H9 (cell line): ENCODE measurements around the gene CDH13. TPM values are rescaled to one million over a fixed set of nuclear protein-coding genes. Genes with fewer than 3 reads are reported as not detected.

ENCODE experiments used
- DNase-seq: peaks from one replicate; pipeline ENCODE4 v3.0.0-alpha.2; 2017
- H2AFZ ChIP-seq: one replicate; pipeline ENCODE4 v1.6.1; 2013; ENCODE audit warnings: mild to moderate bottlenecking, low read length, control low read depth, moderate library complexity
- H2AK5ac ChIP-seq: 2 replicates; pipeline ENCODE4 v1.6.1; 2013; ENCODE audit warnings: low read length, control low read depth, mixed read lengths; ENCODE audit not compliant: insufficient read length
- H2BK120ac ChIP-seq: one replicate; pipeline ENCODE4 v1.6.1; 2013; ENCODE audit warnings: low read depth, mild to moderate bottlenecking, low read length, control low read depth, inconsistent platforms; ENCODE audit not compliant: poor library complexity, severe bottlenecking
- H2BK12ac ChIP-seq: 2 replicates; pipeline ENCODE4 v1.6.1; 2013; ENCODE audit warnings: low read length, control low read depth, mixed read lengths, low read depth; ENCODE audit not compliant: insufficient read length
- H2BK15ac ChIP-seq: 2 replicates; pipeline ENCODE4 v1.6.1; 2013; ENCODE audit warnings: low read depth, low read length, control low read depth
- H2BK20ac ChIP-seq: one replicate; pipeline ENCODE4 v1.6.1; 2013; ENCODE audit warnings: low read depth, mild to moderate bottlenecking, low read length, control low read depth, inconsistent platforms; ENCODE audit not compliant: poor library complexity, severe bottlenecking
- H2BK5ac ChIP-seq: 2 replicates; pipeline ENCODE4 v1.6.1; 2013; ENCODE audit warnings: low read length, control low read depth, mixed read lengths; ENCODE audit not compliant: insufficient read length
- H3K14ac ChIP-seq: 2 replicates; pipeline ENCODE4 v1.6.1; 2013; ENCODE audit warnings: low read length, control low read depth; ENCODE audit not compliant: insufficient read depth
- H3K18ac ChIP-seq: 2 replicates; pipeline ENCODE4 v1.6.1; 2013; ENCODE audit warnings: low read depth, mild to moderate bottlenecking, mixed read lengths, low read length, control low read depth; ENCODE audit not compliant: insufficient read length
- H3K23ac ChIP-seq: 2 replicates; pipeline ENCODE4 v1.6.1; 2013; ENCODE audit warnings: low read length, control low read depth, mixed read lengths, low read depth; ENCODE audit not compliant: insufficient read length
- H3K23me2 ChIP-seq: 2 replicates; pipeline ENCODE4 v1.6.1; 2013; ENCODE audit warnings: low read depth, mild to moderate bottlenecking, mixed read lengths, low read length, control low read depth; ENCODE audit not compliant: insufficient read length, poor library complexity, severe bottlenecking
- H3K27ac ChIP-seq: 2 replicates; pipeline ENCODE4 v1.5.1; 2013; ENCODE audit warnings: low read length, control low read depth, mixed read lengths, low read depth; ENCODE audit not compliant: insufficient read length
- H3K27me3 ChIP-seq: 2 replicates; pipeline ENCODE4 v1.6.1; 2013; ENCODE audit warnings: low read length, control low read depth, inconsistent platforms; ENCODE audit not compliant: insufficient read depth
- H3K4ac ChIP-seq: 2 replicates; pipeline ENCODE4 v1.6.1; 2013; ENCODE audit warnings: low read depth, mild to moderate bottlenecking, control low read depth, inconsistent platforms, low read length, moderate library complexity
- H3K4me1 ChIP-seq: 2 replicates; pipeline ENCODE4 v1.6.1; 2013; ENCODE audit warnings: low read length, control low read depth, inconsistent platforms; ENCODE audit not compliant: insufficient read depth
- H3K4me2 ChIP-seq: 2 replicates; pipeline ENCODE4 v1.6.1; 2013; ENCODE audit warnings: low read length, control low read depth, mixed read lengths; ENCODE audit not compliant: insufficient read length, insufficient read depth
- H3K56ac ChIP-seq: 2 replicates; pipeline ENCODE4 v1.6.1; 2013; ENCODE audit warnings: low read depth, mild to moderate bottlenecking, mixed read lengths, low read length, control low read depth; ENCODE audit not compliant: insufficient read length
- H3K79me1 ChIP-seq: 2 replicates; pipeline ENCODE4 v1.6.1; 2013; ENCODE audit warnings: low read depth, mild to moderate bottlenecking, moderate library complexity, low read length, control low read depth, inconsistent platforms; ENCODE audit not compliant: insufficient read depth, poor library complexity, severe bottlenecking
- H3K79me2 ChIP-seq: 2 replicates; pipeline ENCODE4 v1.6.1; 2013; ENCODE audit warnings: low read length, control low read depth, inconsistent platforms; ENCODE audit not compliant: insufficient read depth
- H3K9ac ChIP-seq: 2 replicates; pipeline ENCODE4 v1.6.1; 2013; ENCODE audit warnings: low read length, control low read depth, mixed read lengths; ENCODE audit not compliant: insufficient read length; ENCODE audit errors: extremely low read depth
- H3K9me3 ChIP-seq: one replicate; pipeline ENCODE4 v1.6.1; 2013; ENCODE audit warnings: low read depth, low read length, inconsistent platforms; ENCODE audit not compliant: control insufficient read depth
- H3T11ph ChIP-seq: one replicate; pipeline ENCODE4 v1.6.1; 2013; ENCODE audit warnings: mild to moderate bottlenecking, low read length, control low read depth, inconsistent platforms
- H4K20me1 ChIP-seq: one replicate; pipeline ENCODE4 v1.6.1; 2013; ENCODE audit not compliant: control insufficient read depth, insufficient read length, insufficient read depth
- H4K5ac ChIP-seq: 2 replicates; pipeline ENCODE4 v1.6.1; 2013; ENCODE audit warnings: low read depth, mild to moderate bottlenecking, mixed read lengths, low read length, control low read depth; ENCODE audit not compliant: insufficient read length
- H4K8ac ChIP-seq: replicated peaks from 2 replicates; pipeline ENCODE4 v1.6.1; 2013; ENCODE audit warnings: low read length, control low read depth, mixed read lengths, low read depth; ENCODE audit not compliant: insufficient read length
- H4K91ac ChIP-seq: 2 replicates; pipeline ENCODE4 v1.6.1; 2013; ENCODE audit warnings: low read depth, mild to moderate bottlenecking, moderate library complexity, mixed read lengths, low read length, control low read depth; ENCODE audit not compliant: insufficient read length
- H3K27ac Mint-ChIP-seq, 3 experiments: 2 replicates in 2 of 3; 3 replicates in 1 of 3; pipeline ENCODE4 v1.8.0; 2020 to 2021; ENCODE audit warnings: mixed read lengths in 3 of 3, mild to moderate bottlenecking in 1 of 3, moderate library complexity in 1 of 3
- H3K27me3 Mint-ChIP-seq: 2 replicates; pipeline ENCODE4 v1.8.0; 2021; ENCODE audit warnings: low read depth, mild to moderate bottlenecking, moderate library complexity, mixed read lengths
- H3K36me3 Mint-ChIP-seq, 3 experiments: 2 replicates in 2 of 3; 3 replicates in 1 of 3; pipeline ENCODE4 v1.8.0; 2020 to 2021; ENCODE audit warnings: low read depth in 3 of 3, mixed read lengths in 3 of 3; ENCODE audit not compliant: insufficient read depth in 1 of 3
- H3K4me1 Mint-ChIP-seq, 2 experiments: 2 replicates each; pipeline ENCODE4 v1.8.0; 2020; ENCODE audit warnings: mixed read lengths in 2 of 2
- H3K4me3 Mint-ChIP-seq, 2 experiments: 2 replicates in 1 of 2; 3 replicates in 1 of 2; pipeline ENCODE4 v1.8.0; 2020 to 2021; ENCODE audit warnings: mild to moderate bottlenecking in 2 of 2, mixed read lengths in 2 of 2, moderate library complexity in 1 of 2
- H3K9me3 Mint-ChIP-seq, 2 experiments: 2 replicates in 1 of 2; 3 replicates in 1 of 2; pipeline ENCODE4 v1.8.0; 2020; ENCODE audit warnings: mild to moderate bottlenecking in 2 of 2, mixed read lengths in 2 of 2, moderate library complexity in 1 of 2
- WGBS: extraction: QIAGEN DNeasy Blood & Tissue Kit; methylation state at CpG from one replicate; pipeline ENCODE4 v1.1.7; 2013; ENCODE audit warnings: missing lambda C conversion rate, low lambda C conversion rate, mixed read lengths; ENCODE audit not compliant: insufficient read length; ENCODE audit errors: extremely low coverage; 5-methylcytosine and 5-hydroxymethylcytosine counted together
- total RNA-seq: library from RNA; stranded (reverse); gene quantifications from 2 replicates; pipeline ENCODE4 v1.2.1, GENCODE V29; 2021
- TF ChIP-seq, protein P1 (sequence below): fragments of 200-600 bp; sonication (generic); conservative IDR thresholded peaks from 3 replicates; pipeline ENCODE4 v1.8.0; 2021; ENCODE audit warnings: antibody characterized with exemption, mild to moderate bottlenecking

Gene CDH13
- total RNA-seq, 1 experiment from 2014 or later, result 1.5 TPM

DNA sequence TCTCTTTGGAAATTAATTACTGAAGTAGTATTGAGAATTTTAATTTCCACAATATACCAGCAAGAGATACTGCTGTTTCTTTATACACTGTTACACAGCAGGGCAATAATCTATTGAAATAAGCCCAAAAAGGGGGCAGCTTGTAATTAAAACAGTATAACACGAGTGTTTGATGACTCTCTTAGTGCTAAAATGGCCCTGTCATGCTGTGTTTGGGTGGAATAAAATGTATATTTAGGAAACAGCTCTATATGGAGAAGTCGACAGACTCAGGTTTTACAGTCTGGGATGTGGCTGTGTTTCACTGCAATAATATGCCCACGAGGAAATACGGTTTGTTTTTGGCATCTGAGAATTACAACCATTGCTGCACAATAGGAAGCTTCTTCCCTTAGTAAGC lies 643.3 kb downstream of the CDH13 start:
- Histone ChIP-seq H3K4me1 (no peaks in the 10 kb centered on the region), H4K5ac (no peak overlapping the region), H3K14ac (no peak overlapping the region), H3K23ac (no peak overlapping the region), H3K27me3 (no peaks in the 10 kb centered on the region), H3K9me3 (no peaks in the 10 kb centered on the region), H2BK120ac (no peak overlapping the region), H2BK12ac (no peak overlapping the region), H2BK5ac (no peak overlapping the region), H4K91ac (no peak overlapping the region), H3K18ac (no peak overlapping the region), H2AK5ac (no peak overlapping the region), H3K79me1 (no peaks in the 10 kb centered on the region), H2AFZ (no peak overlapping the region), H4K8ac (no peak overlapping the region), H3T11ph (no peak overlapping the region), H3K23me2 (no peaks in the 10 kb centered on the region), H3K27ac (no peak overlapping the region), H3K79me2 (no peaks in the 10 kb centered on the region), H4K20me1 (no peaks in the 10 kb centered on the region), H3K9ac (no peak overlapping the region), H2BK20ac (no peak overlapping the region), H3K4me2 (no peak overlapping the region), H2BK15ac (no peak overlapping the region), H3K56ac (no peak overlapping the region), H3K4ac (no peak overlapping the region)
- Mint-ChIP-seq H3K4me3 (no peak overlapping the region), H3K4me1 (peaks cover 7% of the 10 kb centered on the region in 2 experiments), H3K27ac (no peak overlapping the region), H3K9me3 (no peaks in the 10 kb centered on the region), H3K36me3 (no peaks in the 10 kb centered on the region), H3K27me3 (no peaks in the 10 kb centered on the region; the same call in 1 of the 2 replicates)
- TF ChIP-seq, protein P1, sequence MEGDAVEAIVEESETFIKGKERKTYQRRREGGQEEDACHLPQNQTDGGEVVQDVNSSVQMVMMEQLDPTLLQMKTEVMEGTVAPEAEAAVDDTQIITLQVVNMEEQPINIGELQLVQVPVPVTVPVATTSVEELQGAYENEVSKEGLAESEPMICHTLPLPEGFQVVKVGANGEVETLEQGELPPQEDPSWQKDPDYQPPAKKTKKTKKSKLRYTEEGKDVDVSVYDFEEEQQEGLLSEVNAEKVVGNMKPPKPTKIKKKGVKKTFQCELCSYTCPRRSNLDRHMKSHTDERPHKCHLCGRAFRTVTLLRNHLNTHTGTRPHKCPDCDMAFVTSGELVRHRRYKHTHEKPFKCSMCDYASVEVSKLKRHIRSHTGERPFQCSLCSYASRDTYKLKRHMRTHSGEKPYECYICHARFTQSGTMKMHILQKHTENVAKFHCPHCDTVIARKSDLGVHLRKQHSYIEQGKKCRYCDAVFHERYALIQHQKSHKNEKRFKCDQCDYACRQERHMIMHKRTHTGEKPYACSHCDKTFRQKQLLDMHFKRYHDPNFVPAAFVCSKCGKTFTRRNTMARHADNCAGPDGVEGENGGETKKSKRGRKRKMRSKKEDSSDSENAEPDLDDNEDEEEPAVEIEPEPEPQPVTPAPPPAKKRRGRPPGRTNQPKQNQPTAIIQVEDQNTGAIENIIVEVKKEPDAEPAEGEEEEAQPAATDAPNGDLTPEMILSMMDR, result no peak
- no peak for DNase-seq
- no CpG with 5 or more reads among the region's 4 CpGs for WGBS
